Measurements from ENCODE around the gene CTNNA2. TPM values are rescaled to one million over a fixed set of nuclear protein-coding genes. Genes with fewer than 3 reads are reported as not detected.

CTNNA2 gene
- total and polyA plus RNA-seq, 2 of the 8 experiments (the other 6 are each of a cell fraction or from before 2014, with no cell fraction given): 3.9 to 9.0 TPM

- no peak for TF ChIP-seq CHD7 (IDR thresholded peaks at IDR 0.05; ENCODE audit: insufficient replicate concordance, low read length)
- no peak for TF ChIP-seq CHD2 (IDR thresholded peaks at IDR 0.05; ENCODE audit: low read length)
- TF ChIP-seq CREB1 (IDR thresholded peaks at IDR 0.05): no peak
- TF ChIP-seq SIN3A (conservative IDR thresholded peaks at IDR 0.05 in 1 of 2, IDR thresholded peaks at IDR 0.05 in 1 of 2; ENCODE audit: low read depth in 1 of 2, low read length in 2 of 2): no peak
- no peak for TF ChIP-seq CHD1 (IDR thresholded peaks at IDR 0.05; ENCODE audit: low read depth, low read length)
Observed at GRCh38 chr2:80519121-80519643, 1006.3 kb downstream of the CTNNA2 start (continued).

Measured in H1 (cell line).